MM.1S (cell line): Measurements from ENCODE around the gene SLC23A2.

Experiments
- CTCF ChIP-seq: fragments of 300-600 bp; sonication (generic); IDR thresholded peaks from 2 replicates; pipeline ENCODE4 v1.5.1; 2016; ENCODE audit warnings: antibody characterized with exemption, low read length, mixed read lengths
- EZH2 ChIP-seq: fragments of 300-600 bp; sonication (generic); optimal IDR thresholded peaks from 2 replicates; pipeline ENCODE3; 2017; ENCODE audit warnings: low read depth, mild to moderate bottlenecking, antibody characterized with exemption, low read length, mixed read lengths

DNA sequence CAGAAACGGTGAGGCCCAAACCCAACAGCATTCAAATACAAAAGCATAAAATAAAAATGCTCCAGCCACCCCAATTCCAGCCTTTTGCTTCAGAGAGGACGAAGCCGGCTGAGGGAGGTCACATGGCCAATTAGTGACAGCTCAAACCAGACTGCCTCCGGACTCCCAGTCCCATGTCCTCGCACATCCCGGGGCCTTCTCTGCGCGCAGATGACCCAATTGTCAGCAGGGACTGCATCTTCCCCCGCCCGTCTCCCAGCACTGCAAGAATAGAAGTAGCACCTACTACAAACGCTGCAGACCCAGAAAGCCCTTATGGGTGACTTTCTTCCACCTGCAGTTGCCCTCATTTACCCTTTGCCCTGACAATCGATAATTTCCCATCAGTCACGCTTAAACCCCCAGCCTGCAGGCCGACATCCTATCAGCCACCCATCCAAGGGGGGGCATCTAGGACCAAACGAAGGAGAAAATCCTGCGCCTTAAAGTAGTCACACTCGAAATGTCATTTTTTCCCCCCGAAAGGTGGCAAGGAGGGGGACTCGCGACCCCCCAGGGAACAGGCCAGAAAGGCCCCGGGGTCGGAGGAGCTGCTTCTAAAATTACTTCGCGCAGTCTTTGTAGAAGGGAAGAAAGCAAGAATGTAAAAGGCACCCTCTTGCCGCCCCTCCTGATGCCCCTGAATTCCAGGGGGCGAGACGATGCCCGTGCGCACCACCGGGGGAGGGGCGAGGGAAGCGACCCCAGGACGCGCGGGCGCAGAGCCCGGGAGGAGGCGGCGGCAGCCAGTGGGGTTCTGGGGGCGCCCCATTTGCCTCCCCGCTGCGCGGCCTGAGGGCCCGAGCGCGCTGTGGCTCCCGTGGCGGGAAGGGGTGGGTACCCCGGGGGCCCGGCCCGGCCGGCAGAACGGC, 792 bp downstream of the SLC23A2 start:
- TF ChIP-seq CTCF (no peak), EZH2 (no peak)
